Large intestine (tissue), 3 donors: Measurements from ENCODE around the gene ATP2B3. TPM values are rescaled to one million over a fixed set of nuclear protein-coding genes. Genes with fewer than 3 reads are reported as not detected.

Experiments
- DNase-seq, 2 donors: peaks; one replicate each; pipeline versions ENCODE4 v3.0.0 to v3.0.0-alpha.2; 2013
- H3K27ac ChIP-seq: one replicate; pipeline ENCODE4 v1.5.1; 2013; ENCODE audit warnings: low read length
- H3K27me3 ChIP-seq: 2 replicates; pipeline ENCODE4 v1.6.1; 2013; ENCODE audit warnings: low read length; ENCODE audit not compliant: control insufficient read depth, insufficient read depth
- H3K36me3 ChIP-seq: 2 replicates; pipeline ENCODE4 v1.6.1; 2013; ENCODE audit warnings: low read length; ENCODE audit not compliant: control insufficient read depth, insufficient read depth
- H3K4me1 ChIP-seq: one replicate; pipeline ENCODE4 v1.6.1; 2013; ENCODE audit warnings: low read length; ENCODE audit not compliant: control insufficient read depth, insufficient read depth
- H3K4me3 ChIP-seq: one replicate; pipeline ENCODE4 v1.5.1; 2013; ENCODE audit warnings: low read length
- H3K9me3 ChIP-seq: one replicate; pipeline ENCODE4 v1.6.1; 2013; ENCODE audit warnings: mild to moderate bottlenecking, low read depth, low read length, moderate library complexity; ENCODE audit not compliant: control insufficient read depth
- WGBS: methylation state at CpG from one replicate; pipeline ENCODE4 v1.1.5; 2013; ENCODE audit warnings: low lambda C conversion rate; ENCODE audit not compliant: insufficient coverage; 5-methylcytosine and 5-hydroxymethylcytosine counted together
- polyA plus RNA-seq: library from polyadenylated mRNA; unstranded; fragments of 120-200 nt; gene quantifications from one replicate; pipeline ENCODE4 v1.2.1, GENCODE V29; 2013

Gene ATP2B3
- polyA plus RNA-seq, 1 donor, result 1.6 TPM

DNA sequence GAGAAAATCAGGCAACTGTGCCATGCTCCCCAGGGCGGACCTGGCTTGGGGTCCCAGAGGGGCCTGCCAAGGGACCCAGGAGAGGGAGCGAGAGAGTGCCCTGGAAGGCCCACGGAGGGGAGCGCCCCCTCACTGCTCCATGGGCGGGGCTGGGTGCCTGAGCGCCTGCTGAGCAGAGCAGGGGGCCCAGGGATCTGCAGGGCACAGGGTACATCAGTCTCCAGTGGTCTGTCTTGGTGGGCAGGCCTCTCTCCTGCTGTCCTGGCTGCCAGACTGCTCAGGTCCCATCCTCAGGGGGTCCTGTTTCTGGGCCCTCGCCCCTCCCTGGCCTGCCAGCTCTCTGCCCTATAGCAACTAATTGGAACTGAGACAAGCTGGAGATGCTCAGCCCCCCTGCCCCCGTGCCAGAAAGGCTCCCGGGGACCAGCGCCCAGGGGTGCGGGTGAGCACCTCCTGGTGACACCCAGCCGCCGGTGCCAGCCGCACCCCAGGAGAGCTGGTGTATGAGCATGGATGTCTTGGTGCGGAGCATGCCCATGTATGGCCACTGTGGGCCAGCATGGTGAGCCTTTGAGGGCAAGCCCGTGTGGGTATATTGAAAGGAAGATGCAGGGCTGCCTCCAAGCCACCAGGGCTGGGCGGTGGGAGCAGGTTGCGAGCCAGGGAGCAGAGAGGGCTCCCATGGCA, 21.4 kb upstream of the ATP2B3 start:
- Histone ChIP-seq H3K9me3 (no peaks in the 10 kb centered on the region), H3K4me1 (peaks cover 18% of the 10 kb centered on the region), H3K27ac (no peak overlapping the region), H3K4me3 (no peak overlapping the region), H3K27me3 (no peaks in the 10 kb centered on the region), H3K36me3 (no peaks in the 10 kb centered on the region)
- DNase-seq, result no peak
- WGBS, result no CpG with 5 or more reads among the region's 18 CpGs

DNA sequence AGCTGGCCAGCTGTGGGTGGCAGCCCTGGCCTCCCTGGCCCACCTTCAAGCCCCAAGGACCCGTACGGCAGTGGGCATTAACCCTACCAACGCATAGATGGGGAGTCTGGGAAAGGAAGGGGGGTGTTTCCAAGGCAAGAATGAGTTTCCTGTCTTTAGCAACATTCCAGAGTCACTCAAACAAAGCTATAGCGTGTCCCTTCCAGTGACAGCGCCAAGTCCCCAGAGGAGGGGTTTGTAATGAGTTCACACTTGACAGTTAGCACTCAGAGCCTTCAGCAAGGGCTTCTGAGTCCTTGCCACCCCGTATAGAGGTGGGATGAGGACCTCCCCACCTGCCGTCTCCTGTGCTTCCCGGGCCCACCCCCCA, 20.9 kb upstream of the ATP2B3 start:
- H3K4me1 ChIP-seq, result peaks cover 13% of the 10 kb centered on the region
- DNase-seq, result no peak
- no CpG with 5 or more reads among the region's 8 CpGs for WGBS
- no peaks in the 10 kb centered on the region for H3K36me3 ChIP-seq
- no peaks in the 10 kb centered on the region for H3K27me3 ChIP-seq
- H3K9me3 ChIP-seq, result no peaks in the 10 kb centered on the region
- no peak overlapping the region for H3K27ac ChIP-seq
- H3K4me3 ChIP-seq, result no peak overlapping the region

DNA sequence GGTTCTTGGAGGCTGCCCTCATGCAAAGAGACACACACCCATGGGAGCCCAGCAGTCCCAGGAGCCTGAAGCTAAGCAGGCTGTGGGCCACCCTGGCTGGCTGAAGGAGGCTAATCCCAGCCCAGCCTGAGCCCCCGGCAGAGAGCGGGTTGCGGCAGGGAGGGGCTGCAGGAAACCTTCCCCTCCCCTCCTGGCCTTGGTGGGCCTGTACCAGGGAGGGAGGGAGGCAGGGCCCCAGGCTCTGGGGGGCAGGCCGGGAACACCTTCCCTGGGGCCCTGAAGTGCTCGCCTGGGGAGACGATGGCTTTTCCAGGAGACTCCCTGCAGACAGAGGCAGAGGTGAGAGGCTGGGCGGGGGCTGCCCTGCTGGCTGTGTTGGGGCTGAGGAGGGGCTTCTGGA, 19.0 kb upstream of the ATP2B3 start:
- Histone ChIP-seq H3K9me3 (no peaks in the 10 kb centered on the region), H3K4me1 (no peaks in the 10 kb centered on the region), H3K27ac (no peak overlapping the region), H3K36me3 (no peaks in the 10 kb centered on the region), H3K4me3 (no peak overlapping the region), H3K27me3 (no peaks in the 10 kb centered on the region)
- WGBS, result no CpG with 5 or more reads among the region's 7 CpGs
- DNase-seq, result no peak

DNA sequence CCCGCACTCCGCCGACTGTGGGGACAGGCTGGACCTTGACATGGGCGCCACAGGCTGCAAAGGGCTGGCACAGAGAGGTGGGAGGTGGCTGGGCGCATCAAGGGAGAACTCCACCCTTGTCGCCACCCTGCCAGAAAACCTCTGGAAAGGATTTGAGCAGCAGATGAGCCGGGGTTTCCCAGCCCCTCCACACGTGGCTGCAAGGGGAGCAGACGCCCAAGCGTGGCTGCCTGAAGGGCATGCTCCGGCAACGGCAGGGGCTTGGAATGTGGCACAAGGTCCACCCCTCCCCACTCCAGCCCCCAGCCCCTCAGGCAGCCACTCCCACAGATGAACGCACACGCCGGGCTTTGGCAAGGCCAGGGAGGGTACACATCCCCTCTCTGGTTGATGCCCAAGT, 18.1 kb upstream of the ATP2B3 start:
- Histone ChIP-seq H3K4me1 (no peaks in the 10 kb centered on the region), H3K9me3 (no peaks in the 10 kb centered on the region), H3K27me3 (no peaks in the 10 kb centered on the region), H3K36me3 (no peaks in the 10 kb centered on the region), H3K27ac (no peak overlapping the region), H3K4me3 (no peak overlapping the region)
- DNase-seq, result no peak
- no CpG with 5 or more reads among the region's 15 CpGs for WGBS

DNA sequence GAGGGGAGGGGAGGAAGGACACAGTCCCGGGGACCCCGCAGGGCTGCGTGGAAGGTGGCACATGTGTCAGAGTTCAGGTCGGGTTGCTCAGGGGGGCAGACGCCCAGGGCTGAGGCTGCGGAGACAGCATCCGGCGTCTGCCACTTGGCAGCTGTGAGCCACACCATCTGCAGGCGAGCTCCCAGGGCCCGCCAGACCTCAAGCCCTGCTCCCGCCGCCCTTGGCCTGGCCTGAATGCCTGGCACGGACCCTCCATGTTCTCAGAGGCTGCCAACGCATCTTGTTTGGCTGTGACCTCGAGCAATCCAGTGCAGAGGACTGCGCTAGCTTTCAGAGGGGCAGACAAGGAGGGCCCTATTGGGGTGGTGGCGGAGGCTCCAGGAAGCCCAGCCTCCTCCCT, 17.6 kb upstream of the ATP2B3 start:
- Histone ChIP-seq H3K4me3 (no peak overlapping the region), H3K4me1 (no peaks in the 10 kb centered on the region), H3K9me3 (no peaks in the 10 kb centered on the region), H3K27ac (no peak overlapping the region), H3K27me3 (no peaks in the 10 kb centered on the region), H3K36me3 (no peaks in the 10 kb centered on the region)
- DNase-seq, result no peak
- WGBS, result no CpG with 5 or more reads among the region's 17 CpGs

DNA sequence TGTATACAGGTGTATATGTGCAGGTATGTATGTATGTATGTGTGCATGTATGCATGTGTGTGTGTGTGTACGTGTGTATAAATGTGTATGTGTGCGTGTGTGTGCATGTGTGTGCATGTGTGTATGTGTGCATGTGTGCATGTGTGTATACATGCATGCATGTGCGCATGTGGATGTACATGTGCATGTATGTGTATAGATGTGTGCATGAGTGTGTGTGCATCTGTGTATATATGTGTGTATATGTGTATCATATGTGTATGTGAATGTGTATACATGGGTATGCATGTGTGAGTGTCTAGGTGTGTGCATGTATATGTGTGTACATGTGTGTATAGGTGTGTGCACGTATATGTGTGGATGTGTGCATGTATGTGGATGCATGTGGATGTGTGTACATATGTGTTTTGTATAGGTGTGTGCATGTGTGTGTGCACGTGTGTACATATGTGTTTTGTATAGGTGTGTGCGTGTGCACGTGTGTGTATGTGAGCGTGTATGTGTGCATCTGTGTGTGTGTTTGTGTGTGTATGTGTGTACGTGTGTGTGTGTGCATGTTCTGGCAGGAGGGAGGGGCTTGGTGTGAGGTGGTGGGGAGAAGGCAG, 16.7 kb upstream of the ATP2B3 start:
- DNase-seq, result no peak
- H3K4me1 ChIP-seq, result no peaks in the 10 kb centered on the region
- H3K27me3 ChIP-seq, result no peaks in the 10 kb centered on the region
- no peaks in the 10 kb centered on the region for H3K9me3 ChIP-seq
- no peaks in the 10 kb centered on the region for H3K36me3 ChIP-seq
- WGBS, result no CpG with 5 or more reads among the region's 9 CpGs
- no peak overlapping the region for H3K27ac ChIP-seq
- no peak overlapping the region for H3K4me3 ChIP-seq

DNA sequence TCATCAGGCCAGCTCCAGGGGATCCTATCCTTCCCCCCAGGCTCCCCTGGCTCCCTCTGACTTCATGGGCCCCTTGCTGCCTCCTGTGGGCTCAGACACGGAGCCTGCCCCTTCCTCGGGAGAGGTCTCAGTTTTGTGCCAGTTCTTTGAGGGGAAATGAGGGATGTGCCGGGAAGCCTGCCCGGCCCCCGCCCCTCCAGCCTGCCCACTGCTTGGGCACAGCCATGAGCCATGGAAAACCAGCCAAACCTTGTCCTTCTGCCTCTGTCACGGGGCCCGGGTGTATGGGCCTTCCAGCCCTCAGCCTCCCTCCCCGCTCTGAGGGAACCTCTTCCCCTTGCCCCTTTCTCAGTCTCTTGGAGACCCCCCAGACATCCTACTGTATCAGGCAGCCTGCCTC, 15.9 kb upstream of the ATP2B3 start:
- Histone ChIP-seq H3K27me3 (no peaks in the 10 kb centered on the region), H3K27ac (no peak overlapping the region), H3K36me3 (no peaks in the 10 kb centered on the region), H3K4me3 (no peak overlapping the region), H3K4me1 (no peaks in the 10 kb centered on the region), H3K9me3 (no peaks in the 10 kb centered on the region)
- no peak for DNase-seq
- WGBS, result no CpG with 5 or more reads among the region's 8 CpGs

DNA sequence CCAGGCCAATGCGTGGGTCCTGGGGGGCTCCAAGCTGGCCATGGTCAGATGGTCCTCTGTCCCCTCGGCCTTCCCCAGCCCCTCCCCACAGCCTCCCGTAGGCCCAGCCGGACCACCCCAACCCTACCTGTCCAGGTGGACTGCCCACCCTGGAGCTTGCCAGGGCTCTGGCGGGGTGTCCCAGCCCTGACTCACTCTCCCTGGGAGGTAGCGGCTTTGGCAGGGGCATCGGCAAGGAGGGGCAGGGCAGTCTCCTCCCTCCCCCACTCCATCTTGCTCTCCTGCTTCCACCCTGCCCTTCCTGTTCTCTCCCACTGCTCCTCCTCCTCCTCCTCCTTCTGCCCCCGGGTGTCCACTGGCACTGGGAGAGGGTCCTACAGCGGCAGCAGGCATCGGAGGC, 15.3 kb upstream of the ATP2B3 start:
- DNase-seq, result no peak
- H3K9me3 ChIP-seq, result no peaks in the 10 kb centered on the region
- no peak overlapping the region for H3K27ac ChIP-seq
- H3K27me3 ChIP-seq, result no peaks in the 10 kb centered on the region
- WGBS, result no CpG with 5 or more reads among the region's 10 CpGs
- no peak overlapping the region for H3K4me3 ChIP-seq
- H3K36me3 ChIP-seq, result no peaks in the 10 kb centered on the region
- no peaks in the 10 kb centered on the region for H3K4me1 ChIP-seq

DNA sequence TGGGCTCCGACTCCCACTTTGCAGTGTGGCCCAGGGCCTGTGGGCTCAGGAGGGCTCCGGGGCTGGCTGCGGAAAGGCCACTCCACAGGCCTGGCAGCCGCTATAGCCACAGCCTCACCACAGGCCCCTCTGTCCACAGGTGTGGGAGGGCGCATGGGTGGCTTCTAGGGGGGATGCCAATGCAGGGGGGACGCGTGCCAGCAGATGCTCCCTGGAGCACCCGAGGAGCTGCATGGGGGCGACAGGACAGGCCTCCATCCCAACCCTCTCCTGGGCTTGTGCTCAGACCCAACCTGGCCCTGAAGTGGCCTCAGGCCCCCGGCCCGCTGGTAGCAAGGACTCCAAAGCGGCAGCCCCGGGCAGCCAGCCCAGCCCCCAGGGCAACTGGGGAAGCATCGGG, 14.6 kb upstream of the ATP2B3 start:
- no peaks in the 10 kb centered on the region for H3K27me3 ChIP-seq
- H3K9me3 ChIP-seq, result no peaks in the 10 kb centered on the region
- no CpG with 5 or more reads among the region's 14 CpGs for WGBS
- DNase-seq, result no peak
- no peak overlapping the region for H3K27ac ChIP-seq
- no peaks in the 10 kb centered on the region for H3K36me3 ChIP-seq
- H3K4me1 ChIP-seq, result no peaks in the 10 kb centered on the region
- H3K4me3 ChIP-seq, result no peak overlapping the region

DNA sequence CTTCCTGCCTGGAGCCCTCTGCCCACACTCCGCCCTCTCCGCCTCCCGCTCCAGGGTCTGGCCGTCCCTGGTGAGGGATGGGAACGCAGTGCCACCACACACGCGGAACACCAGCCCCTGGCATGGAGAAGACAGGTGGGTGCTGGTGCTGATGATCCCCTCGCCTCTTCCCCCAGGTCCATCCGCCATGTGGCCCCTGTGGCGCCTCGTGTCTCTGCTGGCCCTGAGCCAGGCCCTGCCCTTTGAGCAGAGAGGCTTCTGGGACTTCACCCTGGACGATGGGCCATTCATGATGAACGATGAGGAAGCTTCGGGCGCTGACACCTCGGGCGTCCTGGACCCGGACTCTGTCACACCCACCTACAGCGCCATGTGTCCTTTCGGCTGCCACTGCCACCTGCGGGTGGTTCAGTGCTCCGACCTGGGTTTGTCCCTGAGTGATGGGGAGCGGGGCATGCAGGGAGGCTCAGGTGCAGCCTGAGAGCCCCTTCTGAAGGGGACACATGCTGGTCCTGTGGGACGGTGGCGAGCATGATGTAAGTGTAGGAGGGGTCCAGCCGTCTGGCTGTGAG, 12.9 kb upstream of the ATP2B3 start:
- no peaks in the 10 kb centered on the region for H3K4me1 ChIP-seq
- H3K9me3 ChIP-seq, result no peaks in the 10 kb centered on the region
- no peaks in the 10 kb centered on the region for H3K36me3 ChIP-seq
- H3K27ac ChIP-seq, result no peak overlapping the region
- H3K27me3 ChIP-seq, result no peaks in the 10 kb centered on the region
- no CpG with 5 or more reads among the region's 26 CpGs for WGBS
- DNase-seq, result no peak
- H3K4me3 ChIP-seq, result no peak overlapping the region

DNA sequence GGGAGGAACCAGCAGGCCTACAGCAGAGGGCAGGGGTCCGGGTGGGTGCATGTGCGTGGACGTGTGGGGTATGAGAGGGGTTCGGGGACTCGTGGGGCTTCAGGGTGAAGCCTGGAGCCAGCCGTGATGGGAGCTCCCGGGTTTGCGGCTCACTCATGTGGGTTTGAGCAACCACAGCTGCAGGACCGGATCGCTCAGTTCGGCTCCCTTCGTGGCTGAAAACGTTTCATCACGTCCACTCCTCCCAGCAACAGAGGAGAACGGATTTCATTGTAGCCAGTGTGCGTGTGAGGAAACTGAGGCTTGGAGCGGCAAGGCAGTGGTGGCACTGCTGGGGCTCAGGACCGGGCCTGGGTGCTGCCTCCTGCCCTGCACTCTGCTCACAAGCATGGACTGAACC, 12.1 kb upstream of the ATP2B3 start:
- H3K9me3 ChIP-seq, result no peaks in the 10 kb centered on the region
- no peaks in the 10 kb centered on the region for H3K36me3 ChIP-seq
- no peak overlapping the region for H3K27ac ChIP-seq
- no peak overlapping the region for H3K4me3 ChIP-seq
- H3K4me1 ChIP-seq, result no peaks in the 10 kb centered on the region
- DNase-seq, result no peak
- WGBS, result no CpG with 5 or more reads among the region's 18 CpGs
- H3K27me3 ChIP-seq, result no peaks in the 10 kb centered on the region
